ENCODE measurements around the gene OMP.
A peak's percentile ranks its signal among the peaks of the same experiment; 100 is the strongest.

- no peak for TF ChIP-seq CTCF (IDR thresholded peaks at IDR 0.05; ENCODE audit: insufficient read depth, low read length)
- TF ChIP-seq POLR2AphosphoS5 (IDR thresholded peaks at IDR 0.05; ENCODE audit: low read depth), result peak; percentile 57; the same call in 1 of the 2 replicates
- no peak for TF ChIP-seq REST (IDR thresholded peaks at IDR 0.05; ENCODE audit: insufficient replicate concordance, low read depth)
- TF ChIP-seq GABPA (IDR thresholded peaks at IDR 0.05; ENCODE audit: low read depth), result no peak
Observed at GRCh38 chr11:77140231-77140851, 37.7 kb downstream of the OMP start.

All from HL-60 (cell line).